ENCODE data around the gene FBN2.
"Not testable (repeated sequence)": the region's sequence is repeated elsewhere in the genome, so short reads cannot be mapped to it uniquely, and the experiment has no call there.

The FBN2 gene

GRCh38 chr5:128477944-128478343 is 60.1 kb downstream of the FBN2 start:
- DNase-seq, result no peak

- no peak for DNase-seq
Observed at GRCh38 chr5:128475693-128476092, 62.4 kb downstream of the FBN2 start.

- DNase-seq, result no peak
Observed at GRCh38 chr5:128472919-128473318, 65.1 kb downstream of the FBN2 start.

GRCh38 chr5:128472036-128472435 is 66.0 kb downstream of the FBN2 start:
- no peak for DNase-seq

- no peak for DNase-seq
Observed at GRCh38 chr5:128470663-128471062, 67.4 kb downstream of the FBN2 start.

GRCh38 chr5:128469912-128470311 is 68.1 kb downstream of the FBN2 start:
- no peak for DNase-seq

GRCh38 chr5:128466980-128467379 is 71.1 kb downstream of the FBN2 start:
- no peak for DNase-seq

GRCh38 chr5:128466554-128466953 is 71.5 kb downstream of the FBN2 start:
- DNase-seq, result no peak

- no peak for DNase-seq
Observed at GRCh38 chr5:128464596-128464995, 73.4 kb downstream of the FBN2 start.

GRCh38 chr5:128462330-128462729 is 75.7 kb downstream of the FBN2 start:
- DNase-seq, result no peak

- not testable (repeated sequence) for DNase-seq
Observed at GRCh38 chr5:128457147-128457915, 80.7 kb downstream of the FBN2 start.

GRCh38 chr5:128455841-128456361 is 82.1 kb downstream of the FBN2 start:
- no peak for DNase-seq

GRCh38 chr5:128453121-128453520 is 84.9 kb downstream of the FBN2 start:
- no peak for DNase-seq

- not testable (repeated sequence) for DNase-seq
Observed at GRCh38 chr5:128447224-128447623, 90.8 kb downstream of the FBN2 start.

- no peak for DNase-seq
Observed at GRCh38 chr5:128441941-128442350, 96.1 kb downstream of the FBN2 start.

- DNase-seq, result no peak
Observed at GRCh38 chr5:128441165-128441564, 96.9 kb downstream of the FBN2 start.

GRCh38 chr5:128436749-128437188 is 101.3 kb downstream of the FBN2 start:
- no peak for DNase-seq

- DNase-seq, result no peak
Observed at GRCh38 chr5:128435861-128436260, 102.2 kb downstream of the FBN2 start.

GRCh38 chr5:128434993-128435392 is 103.1 kb downstream of the FBN2 start:
- no peak for DNase-seq

GRCh38 chr5:128432913-128433440 is 105.1 kb downstream of the FBN2 start:
- DNase-seq, result no peak

- DNase-seq, result no peak
Observed at GRCh38 chr5:128427921-128428320, 110.1 kb downstream of the FBN2 start.

GRCh38 chr5:128426090-128426534 is 111.9 kb downstream of the FBN2 start:
- DNase-seq, result no peak

- no peak for DNase-seq
Observed at GRCh38 chr5:128424646-128425045, 113.4 kb downstream of the FBN2 start.

GRCh38 chr5:128422612-128423011 is 115.4 kb downstream of the FBN2 start:
- DNase-seq, result no peak
